Neutrophil (primary cell): ENCODE measurements around the gene COQ3.

Source experiments
- H3K27ac ChIP-seq: fragments of 200-600 bp; sonication (generic); 2 replicates; pipeline ENCODE4 v1.5.1; 2016; ENCODE audit warnings: mild to moderate bottlenecking, moderate library complexity
- H3K27me3 ChIP-seq: fragments of 200-600 bp; sonication (generic); 2 replicates; pipeline ENCODE4 v1.6.0; 2016; ENCODE audit warnings: mild to moderate bottlenecking
- H3K36me3 ChIP-seq: fragments of 200-600 bp; sonication (generic); 2 replicates; pipeline ENCODE4 v1.5.1; 2017
- H3K4me1 ChIP-seq, 2 experiments: fragments of 200-600 bp in 1 of 2; sonication (generic) in 1 of 2; 1 replicate in 1 of 2; 2 replicates in 1 of 2; pipeline versions ENCODE4 v1.5.1 to v1.6.1; 2013 to 2016; ENCODE audit warnings: low read depth in 1 of 2, low read length in 1 of 2, mild to moderate bottlenecking in 1 of 2, moderate library complexity in 1 of 2; ENCODE audit not compliant: control insufficient read depth in 1 of 2, insufficient read depth in 1 of 2
- H3K4me3 ChIP-seq, 2 experiments: fragments of 200-600 bp in 1 of 2; sonication (generic) in 1 of 2; 1 replicate in 1 of 2; 2 replicates in 1 of 2; pipeline ENCODE4 v1.5.1; 2013 to 2016; ENCODE audit warnings: low read depth in 1 of 2, low read length in 1 of 2, mild to moderate bottlenecking in 1 of 2, moderate library complexity in 1 of 2
- H3K9me3 ChIP-seq: fragments of 200-600 bp; sonication (generic); 2 replicates; pipeline ENCODE4 v1.5.1; 2016
- CTCF ChIP-seq: fragments of 200-600 bp; sonication (generic); IDR thresholded peaks from 2 replicates; pipeline ENCODE4 v1.5.1; 2016; ENCODE audit warnings: antibody characterized with exemption

Gene COQ3

GRCh38 chr6:99356641-99357040 lies 37.4 kb downstream of the COQ3 start:
- Histone ChIP-seq H3K9me3 (no peaks in the 10 kb centered on the region), H3K27ac (no peak overlapping the region), H3K4me1 (no peaks in the 10 kb centered on the region), H3K27me3 (peaks cover 96% of the 10 kb centered on the region), H3K36me3 (no peaks in the 10 kb centered on the region), H3K4me3 (no peak overlapping the region)
- no peak for TF ChIP-seq CTCF

GRCh38 chr6:99354983-99355382 lies 39.0 kb downstream of the COQ3 start:
- no peak overlapping the region for H3K4me3 ChIP-seq
- H3K9me3 ChIP-seq, result no peaks in the 10 kb centered on the region
- no peak for TF ChIP-seq CTCF
- no peak overlapping the region for H3K27ac ChIP-seq
- peaks cover 96% of the 10 kb centered on the region for H3K27me3 ChIP-seq
- H3K36me3 ChIP-seq, result no peaks in the 10 kb centered on the region
- H3K4me1 ChIP-seq, result no peaks in the 10 kb centered on the region

- Histone ChIP-seq H3K36me3 (no peaks in the 10 kb centered on the region), H3K9me3 (no peaks in the 10 kb centered on the region), H3K27ac (no peak overlapping the region), H3K27me3 (peaks cover 96% of the 10 kb centered on the region), H3K4me1 (peaks cover 0 to 5% of the 10 kb centered on the region in 2 experiments), H3K4me3 (no peak overlapping the region)
- no peak for TF ChIP-seq CTCF
These were observed 40.9 kb downstream of the COQ3 start for GRCh38 chr6:99353126-99353525.

GRCh38 chr6:99350573-99350972 lies 43.4 kb downstream of the COQ3 start:
- no peak for TF ChIP-seq CTCF
- Histone ChIP-seq H3K4me3 (no peak overlapping the region), H3K27ac (no peak overlapping the region), H3K36me3 (no peaks in the 10 kb centered on the region), H3K27me3 (peaks cover 100% of the 10 kb centered on the region), H3K9me3 (no peaks in the 10 kb centered on the region), H3K4me1 (peaks cover 0 to 5% of the 10 kb centered on the region in 2 experiments)

- Histone ChIP-seq H3K27me3 (peaks cover 100% of the 10 kb centered on the region), H3K27ac (no peak within 1 kb of the TSS)
These were observed 44.5 kb downstream of the COQ3 start, which contains the start of gene FAXC for GRCh38 chr6:99349171-99350141. TSS of gene FAXC (minus strand) at chr6:99349674. CDS start at chr6:99349372, 302 bp downstream.

More at GRCh38 chr6:99349171-99350141, 44.5 kb downstream of the COQ3 start, which contains the start of gene FAXC:
- Histone ChIP-seq H3K36me3 (no peaks in the 10 kb centered on the region), H3K4me1 (peaks cover 0 to 5% of the 10 kb centered on the region in 2 experiments), H3K9me3 (no peaks in the 10 kb centered on the region), H3K4me3 (no peak within 1 kb of the TSS)
- TF ChIP-seq CTCF, result no peak
